ACHN (cell line): Measurements from ENCODE around the gene HDX.
"Not testable (repeated sequence)": the region's sequence is repeated elsewhere in the genome, so short reads cannot be mapped to it uniquely, and the experiment has no call there.

Source experiments
- DNase-seq: peaks from one replicate; pipeline ENCODE4 v3.0.0-alpha.2; 2015
- in situ Hi-C: cut with HindIII; loops from 2 replicates; pipeline ENCODE4 v1.10.0; 2017; ENCODE audit warnings: low sequenced_read_pairs, low pct_ligation_motif_present, low pct_unique_long_range_greater_than_20kb

The HDX gene

GRCh38 chrX:84358271-84358670 lies 144.0 kb downstream of the HDX start:
- in situ Hi-C loops: no loop called here

DNA sequence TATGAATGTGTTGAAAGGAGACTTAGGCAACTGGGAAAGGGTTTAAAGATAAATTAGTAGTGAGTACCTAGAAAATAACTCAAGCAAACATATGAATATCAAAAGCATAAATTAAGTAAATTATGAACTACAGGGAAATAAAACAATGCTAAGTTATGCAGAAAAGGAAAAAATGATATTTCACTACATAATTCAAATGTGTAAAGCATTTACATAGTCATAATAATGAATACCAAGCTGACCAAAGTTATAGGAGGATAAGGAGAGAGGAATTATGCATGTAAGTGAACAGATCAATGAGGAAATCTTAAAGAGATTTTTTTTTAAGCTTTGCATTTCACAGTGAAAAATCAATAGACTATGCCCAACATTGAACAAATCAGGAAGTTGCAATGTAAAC lies 145.0 kb downstream of the HDX start:
- no peak for DNase-seq
- in situ Hi-C loops: no loop called here

More at GRCh38 chrX:84358271-84358670, 144.0 kb downstream of the HDX start:
- DNase-seq: no peak

- no peak for DNase-seq
- in situ Hi-C loops: no loop called here
These were observed 161.3 kb downstream of the HDX start for GRCh38 chrX:84340968-84341367.

DNA sequence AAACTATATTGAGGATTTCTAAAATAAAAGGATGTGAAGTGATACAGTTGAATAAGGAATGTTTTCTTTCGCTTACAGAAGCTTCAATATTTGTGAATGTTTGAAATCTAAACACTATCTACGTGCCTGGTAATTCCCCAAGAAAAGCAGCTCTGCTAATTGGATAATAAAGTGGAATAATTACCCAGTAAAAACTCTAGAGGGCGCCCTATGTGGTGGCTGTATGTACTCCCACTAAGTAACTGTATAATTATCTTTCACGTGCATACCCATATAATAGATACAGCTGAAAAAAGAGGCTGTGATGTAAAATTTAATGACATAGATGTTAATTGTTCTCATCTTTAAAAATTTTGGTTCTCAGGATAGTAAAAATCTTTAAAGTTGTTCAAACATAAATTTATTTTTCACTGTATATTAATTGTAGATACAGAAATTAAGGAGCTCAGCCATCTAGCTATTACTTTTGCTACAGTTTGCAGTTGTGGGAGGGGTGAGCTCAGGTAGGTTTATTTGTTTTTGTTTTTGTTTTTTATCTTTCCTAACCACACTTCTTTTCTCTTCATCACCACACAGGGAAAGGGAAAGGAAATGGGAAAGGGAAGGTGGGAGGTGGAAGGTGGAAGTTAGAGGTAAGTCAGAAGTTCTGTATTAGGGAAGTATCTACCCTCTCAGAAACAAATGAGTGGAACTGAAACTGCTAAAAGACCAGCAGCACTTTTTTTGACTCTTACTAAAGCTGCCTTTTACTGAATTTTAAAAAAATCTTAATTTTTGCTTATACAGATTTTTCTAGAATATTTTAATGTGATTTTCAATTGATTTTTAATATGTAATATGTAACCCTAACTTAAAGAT lies 162.5 kb downstream of the HDX start:
- DNase-seq: peak; percentile 30
- in situ Hi-C loops: no loop called here

DNA sequence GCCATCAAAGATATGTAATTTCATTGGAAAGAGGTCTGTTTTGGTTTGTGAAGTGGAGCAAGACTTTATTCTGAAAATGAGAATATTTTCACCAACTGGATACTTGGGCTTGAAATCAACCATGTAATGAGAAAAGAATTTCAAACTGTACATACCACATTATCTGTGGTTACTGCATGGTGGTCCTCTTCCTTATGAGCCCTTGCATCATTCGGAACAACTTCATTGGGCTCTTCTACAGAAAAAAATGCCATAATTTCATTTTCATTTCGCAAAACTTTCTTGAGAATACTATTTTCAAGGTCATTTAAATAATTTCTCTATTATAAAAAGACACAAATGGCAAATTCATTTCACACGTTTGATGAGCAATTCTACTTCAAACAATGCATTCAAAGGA lies 165.6 kb downstream of the HDX start:
- in situ Hi-C loops: no loop called here
- DNase-seq: no peak

DNA sequence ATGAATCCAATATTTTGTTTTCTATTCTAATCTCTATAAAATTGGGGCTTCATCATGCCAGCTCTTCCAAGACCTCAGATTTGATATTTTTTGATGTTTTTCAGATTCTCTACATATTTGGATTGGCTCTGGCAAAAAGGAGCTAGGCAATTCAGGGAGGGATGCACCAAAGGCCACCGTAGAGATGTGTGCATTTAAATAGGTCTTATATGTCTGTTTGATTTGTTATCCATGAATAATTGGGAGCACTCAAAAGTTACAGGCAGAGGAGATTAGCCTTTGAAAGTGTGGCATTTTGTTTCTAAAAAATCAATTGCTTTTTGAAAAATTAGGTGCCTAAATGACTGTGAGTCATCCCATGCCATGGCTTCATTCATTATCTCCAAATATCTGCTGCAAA lies 167.1 kb downstream of the HDX start:
- in situ Hi-C loops: no loop called here

DNA sequence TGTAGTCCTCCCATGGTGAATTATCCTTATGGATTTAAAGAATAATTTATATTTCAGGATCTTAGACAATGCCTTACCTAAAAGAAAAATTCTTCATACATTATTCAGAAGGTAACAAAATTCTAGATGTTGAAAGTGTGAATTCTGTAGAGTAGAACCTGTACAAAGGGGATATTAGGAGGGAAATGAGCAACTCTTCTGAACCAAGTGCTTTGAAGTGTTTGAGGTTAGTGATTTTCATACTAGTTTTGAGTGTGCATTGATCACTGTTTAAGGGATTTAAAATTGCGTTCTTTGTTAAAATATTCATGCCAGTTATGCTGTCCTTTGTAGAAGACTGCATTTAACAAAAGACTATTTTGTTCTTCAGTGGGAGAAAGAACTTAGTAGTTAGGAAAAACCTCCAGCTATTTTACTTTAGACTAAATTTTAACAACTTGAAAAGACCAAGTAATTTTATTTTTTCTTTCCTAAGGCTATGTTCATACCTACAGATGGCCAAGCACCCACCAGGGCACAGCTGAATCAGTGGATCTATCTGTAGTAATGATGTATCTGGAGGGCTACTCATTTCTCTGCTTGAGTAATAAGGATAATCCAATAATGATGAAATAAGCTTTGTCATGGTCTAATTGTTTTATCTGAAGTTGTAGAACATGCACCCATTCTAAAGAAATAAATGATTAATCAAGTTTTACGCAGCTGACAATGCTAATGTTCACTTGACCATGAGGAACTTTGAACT lies 180.0 kb downstream of the HDX start:
- DNase-seq: no peak
- in situ Hi-C loops: no loop called here

More for the DNA sequence above, 167.1 kb downstream of the HDX start:
- no peak for DNase-seq

DNA sequence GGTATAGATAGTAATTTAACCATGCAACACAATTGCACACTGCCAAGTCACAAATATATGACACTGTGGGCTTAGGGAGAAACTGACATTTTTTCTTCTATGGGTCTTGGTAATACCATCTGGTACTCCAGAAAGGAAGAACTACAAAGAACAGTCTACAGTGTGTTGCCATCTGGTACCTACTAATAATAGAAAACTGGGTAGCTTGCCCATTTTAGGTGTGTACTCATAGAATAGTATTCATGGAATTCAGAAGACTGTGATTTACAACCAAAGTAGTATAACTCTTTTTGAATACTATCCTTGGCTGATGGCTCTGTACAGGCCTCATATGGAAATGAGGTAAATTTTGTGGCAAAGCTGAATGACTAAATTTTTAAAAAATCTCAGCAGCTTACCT lies 181.6 kb downstream of the HDX start:
- in situ Hi-C loops: no loop called here

GRCh38 chrX:84320023-84320422 lies 182.2 kb downstream of the HDX start:
- in situ Hi-C loops: no loop called here

More for the DNA sequence above, 181.6 kb downstream of the HDX start:
- DNase-seq: no peak

GRCh38 chrX:84318661-84319060 lies 183.6 kb downstream of the HDX start:
- DNase-seq: no peak
- in situ Hi-C loops: no loop called here

More at GRCh38 chrX:84320023-84320422, 182.2 kb downstream of the HDX start:
- no peak for DNase-seq

DNA sequence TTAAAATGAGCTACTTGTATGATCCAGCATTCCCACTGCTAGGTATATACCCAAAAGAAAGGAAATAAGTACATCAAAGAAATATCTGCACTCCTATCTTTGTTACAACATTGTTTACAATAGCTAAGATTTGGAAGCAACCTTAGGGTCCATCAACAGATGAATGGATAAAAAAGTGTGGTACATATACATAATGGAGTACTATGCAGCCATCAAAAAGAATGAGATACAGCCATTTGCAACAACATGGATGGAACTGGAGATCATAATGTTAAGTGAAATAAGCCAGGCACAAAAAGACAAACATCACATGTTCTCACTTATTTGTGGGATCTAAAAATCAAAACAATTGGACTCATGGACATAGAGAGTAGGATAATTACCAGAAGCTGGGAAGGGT lies 186.3 kb downstream of the HDX start:
- in situ Hi-C loops, DNase-seq: not testable (repeated sequence)
